ENCODE measurements around the gene ANO1. TPM values are rescaled to one million over a fixed set of nuclear protein-coding genes. Genes with fewer than 3 reads are reported as not detected.

ANO1 gene
- polyA plus RNA-seq, 4 donors, result 1.1 to 8.3 (median 2.9) TPM; not detected in 1

GRCh38 chr11:70066628-70067027, 11.5 kb upstream of the ANO1 start:
- H3K27me3 ChIP-seq (ENCODE audit: control insufficient read depth in 3 of 3, insufficient read depth in 3 of 3, low read length in 3 of 3), result peaks cover 0 to 30% (median 11%) of the 10 kb centered on the region in 3 donors
- no peak for FAIRE-seq
- H3K27ac ChIP-seq (ENCODE audit: low read depth in 1 of 3, low read length in 2 of 3), result no peak overlapping the region
- H3K36me3 ChIP-seq (ENCODE audit: control insufficient read depth in 3 of 3, insufficient read depth in 2 of 3, low read depth in 1 of 3, low read length in 3 of 3), result no peaks in the 10 kb centered on the region
- no peak for DNase-seq
- no peak overlapping the region for H3K4me3 ChIP-seq (ENCODE audit: low read depth in 1 of 3, low read length in 3 of 3)
- WGBS, 3 donors, result 88 to 90% (median 89%) methylated on average over 13 of the region's 13 CpGs
- no peaks in the 10 kb centered on the region for H3K4me1 ChIP-seq (ENCODE audit: control insufficient read depth in 3 of 3, insufficient read depth in 2 of 3, low read depth in 1 of 3, low read length in 2 of 3)
- no peaks in the 10 kb centered on the region for H3K9me3 ChIP-seq (ENCODE audit: control insufficient read depth in 2 of 2, insufficient read depth in 1 of 2, low read depth in 1 of 2, low read length in 1 of 2)

- Histone ChIP-seq H3K4me3 (ENCODE audit: low read depth in 1 of 3, low read length in 3 of 3) (no peak overlapping the region), H3K36me3 (ENCODE audit: control insufficient read depth in 3 of 3, insufficient read depth in 2 of 3, low read depth in 1 of 3, low read length in 3 of 3) (no peaks in the 10 kb centered on the region), H3K27me3 (ENCODE audit: control insufficient read depth in 3 of 3, insufficient read depth in 3 of 3, low read length in 3 of 3) (peaks cover 0 to 31% (median 11%) of the 10 kb centered on the region in 3 donors), H3K9me3 (ENCODE audit: control insufficient read depth in 2 of 2, insufficient read depth in 1 of 2, low read depth in 1 of 2, low read length in 1 of 2) (no peaks in the 10 kb centered on the region), H3K27ac (ENCODE audit: low read depth in 1 of 3, low read length in 2 of 3) (no peak overlapping the region), H3K4me1 (ENCODE audit: control insufficient read depth in 3 of 3, insufficient read depth in 2 of 3, low read depth in 1 of 3, low read length in 2 of 3) (no peaks in the 10 kb centered on the region)
- DNase-seq, result no peak
- no peak for FAIRE-seq
- WGBS, 3 donors, result 84 to 89% (median 87%) methylated on average over 7 to 8 of the region's 8 CpGs
These were observed 11.1 kb upstream of the ANO1 start for GRCh38 chr11:70067036-70067435.

GRCh38 chr11:70067591-70068341, 10.4 kb upstream of the ANO1 start:
- WGBS, 3 donors, result 19 to 38% (median 27%) methylated on average over 20 of the region's 20 CpGs
- peaks cover 0 to 38% (median 11%) of the 10 kb centered on the region in 3 donors for H3K27me3 ChIP-seq (ENCODE audit: control insufficient read depth in 3 of 3, insufficient read depth in 3 of 3, low read length in 3 of 3)
- H3K4me3 ChIP-seq (ENCODE audit: low read depth in 1 of 3, low read length in 3 of 3), result no peak overlapping the region
- H3K9me3 ChIP-seq (ENCODE audit: control insufficient read depth in 2 of 2, insufficient read depth in 1 of 2, low read depth in 1 of 2, low read length in 1 of 2), result no peaks in the 10 kb centered on the region
- DNase-seq, result peak; percentile 22 to 33
- no peaks in the 10 kb centered on the region for H3K36me3 ChIP-seq (ENCODE audit: control insufficient read depth in 3 of 3, insufficient read depth in 2 of 3, low read depth in 1 of 3, low read length in 3 of 3)
- no peak overlapping the region for H3K27ac ChIP-seq (ENCODE audit: low read depth in 1 of 3, low read length in 2 of 3)
- no peak for FAIRE-seq
- no peaks in the 10 kb centered on the region for H3K4me1 ChIP-seq (ENCODE audit: control insufficient read depth in 3 of 3, insufficient read depth in 2 of 3, low read depth in 1 of 3, low read length in 2 of 3)

- peaks cover 0 to 44% (median 11%) of the 10 kb centered on the region in 3 donors for H3K27me3 ChIP-seq (ENCODE audit: control insufficient read depth in 3 of 3, insufficient read depth in 3 of 3, low read length in 3 of 3)
- H3K4me3 ChIP-seq (ENCODE audit: low read depth in 1 of 3, low read length in 3 of 3), result no peak overlapping the region
- no peaks in the 10 kb centered on the region for H3K36me3 ChIP-seq (ENCODE audit: control insufficient read depth in 3 of 3, insufficient read depth in 2 of 3, low read depth in 1 of 3, low read length in 3 of 3)
- no peaks in the 10 kb centered on the region for H3K9me3 ChIP-seq (ENCODE audit: control insufficient read depth in 2 of 2, insufficient read depth in 1 of 2, low read depth in 1 of 2, low read length in 1 of 2)
- 26 to 51% (median 42%) methylated on average over 6 of the region's 6 CpGs for WGBS, 3 donors
- H3K27ac ChIP-seq (ENCODE audit: low read depth in 1 of 3, low read length in 2 of 3), result no peak overlapping the region
- DNase-seq (no peak), FAIRE-seq (no peak)
- no peaks in the 10 kb centered on the region for H3K4me1 ChIP-seq (ENCODE audit: control insufficient read depth in 3 of 3, insufficient read depth in 2 of 3, low read depth in 1 of 3, low read length in 2 of 3)
These were observed 9.8 kb upstream of the ANO1 start for GRCh38 chr11:70068345-70068744.

GRCh38 chr11:70068950-70069349, 9.2 kb upstream of the ANO1 start:
- WGBS, 3 donors, result 83 to 93% (median 91%) methylated on average over 2 of the region's 2 CpGs
- H3K27me3 ChIP-seq (ENCODE audit: control insufficient read depth in 3 of 3, insufficient read depth in 3 of 3, low read length in 3 of 3), result peaks cover 0 to 49% (median 13%) of the 10 kb centered on the region in 3 donors
- H3K9me3 ChIP-seq (ENCODE audit: control insufficient read depth in 2 of 2, insufficient read depth in 1 of 2, low read depth in 1 of 2, low read length in 1 of 2), result no peaks in the 10 kb centered on the region
- H3K4me1 ChIP-seq (ENCODE audit: control insufficient read depth in 3 of 3, insufficient read depth in 2 of 3, low read depth in 1 of 3, low read length in 2 of 3), result no peaks in the 10 kb centered on the region
- FAIRE-seq (no peak), DNase-seq (no peak)
- H3K36me3 ChIP-seq (ENCODE audit: control insufficient read depth in 3 of 3, insufficient read depth in 2 of 3, low read depth in 1 of 3, low read length in 3 of 3), result no peaks in the 10 kb centered on the region
- no peak overlapping the region for H3K27ac ChIP-seq (ENCODE audit: low read depth in 1 of 3, low read length in 2 of 3)
- H3K4me3 ChIP-seq (ENCODE audit: low read depth in 1 of 3, low read length in 3 of 3), result no peak overlapping the region

GRCh38 chr11:70070706-70071105, 7.4 kb upstream of the ANO1 start:
- H3K27ac ChIP-seq (ENCODE audit: low read depth in 1 of 3, low read length in 2 of 3), result no peak overlapping the region
- H3K27me3 ChIP-seq (ENCODE audit: control insufficient read depth in 3 of 3, insufficient read depth in 3 of 3, low read length in 3 of 3), result peaks cover 0 to 65% (median 19%) of the 10 kb centered on the region in 3 donors
- DNase-seq (no peak), FAIRE-seq (no peak)
- 93 to 95% (median 95%) methylated on average over 7 to 9 of the region's 9 CpGs for WGBS, 3 donors
- H3K9me3 ChIP-seq (ENCODE audit: control insufficient read depth in 2 of 2, insufficient read depth in 1 of 2, low read depth in 1 of 2, low read length in 1 of 2), result no peaks in the 10 kb centered on the region
- H3K36me3 ChIP-seq (ENCODE audit: control insufficient read depth in 3 of 3, insufficient read depth in 2 of 3, low read depth in 1 of 3, low read length in 3 of 3), result no peaks in the 10 kb centered on the region
- no peaks in the 10 kb centered on the region for H3K4me1 ChIP-seq (ENCODE audit: control insufficient read depth in 3 of 3, insufficient read depth in 2 of 3, low read depth in 1 of 3, low read length in 2 of 3)
- no peak overlapping the region for H3K4me3 ChIP-seq (ENCODE audit: low read depth in 1 of 3, low read length in 3 of 3)

GRCh38 chr11:70071996-70072395, 6.1 kb upstream of the ANO1 start:
- H3K27ac ChIP-seq (ENCODE audit: low read depth in 1 of 3, low read length in 2 of 3), result no peak overlapping the region
- H3K4me3 ChIP-seq (ENCODE audit: low read depth in 1 of 3, low read length in 3 of 3), result no peak overlapping the region
- FAIRE-seq (no peak), DNase-seq (no peak)
- H3K4me1 ChIP-seq (ENCODE audit: control insufficient read depth in 3 of 3, insufficient read depth in 2 of 3, low read depth in 1 of 3, low read length in 2 of 3), result no peaks in the 10 kb centered on the region
- no peaks in the 10 kb centered on the region for H3K36me3 ChIP-seq (ENCODE audit: control insufficient read depth in 3 of 3, insufficient read depth in 2 of 3, low read depth in 1 of 3, low read length in 3 of 3)
- H3K27me3 ChIP-seq (ENCODE audit: control insufficient read depth in 3 of 3, insufficient read depth in 3 of 3, low read length in 3 of 3), result peaks cover 3 to 77% (median 21%) of the 10 kb centered on the region in 3 donors
- 82 to 90% (median 87%) methylated on average over 12 of the region's 12 CpGs for WGBS, 3 donors
- no peaks in the 10 kb centered on the region for H3K9me3 ChIP-seq (ENCODE audit: control insufficient read depth in 2 of 2, insufficient read depth in 1 of 2, low read depth in 1 of 2, low read length in 1 of 2)

GRCh38 chr11:70072461-70072860, 5.7 kb upstream of the ANO1 start:
- Histone ChIP-seq H3K27me3 (ENCODE audit: control insufficient read depth in 3 of 3, insufficient read depth in 3 of 3, low read length in 3 of 3) (peaks cover 4 to 81% (median 22%) of the 10 kb centered on the region in 3 donors), H3K4me3 (ENCODE audit: low read depth in 1 of 3, low read length in 3 of 3) (no peak overlapping the region), H3K27ac (ENCODE audit: low read depth in 1 of 3, low read length in 2 of 3) (no peak overlapping the region), H3K9me3 (ENCODE audit: control insufficient read depth in 2 of 2, insufficient read depth in 1 of 2, low read depth in 1 of 2, low read length in 1 of 2) (no peaks in the 10 kb centered on the region), H3K4me1 (ENCODE audit: control insufficient read depth in 3 of 3, insufficient read depth in 2 of 3, low read depth in 1 of 3, low read length in 2 of 3) (no peaks in the 10 kb centered on the region), H3K36me3 (ENCODE audit: control insufficient read depth in 3 of 3, insufficient read depth in 2 of 3, low read depth in 1 of 3, low read length in 3 of 3) (no peaks in the 10 kb centered on the region)
- FAIRE-seq (no peak), DNase-seq (no peak)
- 62 to 72% (median 70%) methylated on average over 12 of the region's 12 CpGs for WGBS, 3 donors

All from small intestine (tissue), 7 donors.